GM19023 (cell line): ENCODE results near the gene FAM107A.
A peak's percentile ranks its signal among the peaks of the same experiment; 100 is the strongest.
"Not testable (repeated sequence)": the region's sequence is repeated elsewhere in the genome, so short reads cannot be mapped to it uniquely, and the experiment has no call there.

Experiments used
- ATAC-seq: cut with Tn5 transposase; IDR thresholded peaks from one replicate; pipeline ENCODE4 v1.9.1; 2021; ENCODE audit warnings: mild to moderate bottlenecking, moderate library complexity; ENCODE audit not compliant: unreplicated experiment

Gene FAM107A

DNA sequence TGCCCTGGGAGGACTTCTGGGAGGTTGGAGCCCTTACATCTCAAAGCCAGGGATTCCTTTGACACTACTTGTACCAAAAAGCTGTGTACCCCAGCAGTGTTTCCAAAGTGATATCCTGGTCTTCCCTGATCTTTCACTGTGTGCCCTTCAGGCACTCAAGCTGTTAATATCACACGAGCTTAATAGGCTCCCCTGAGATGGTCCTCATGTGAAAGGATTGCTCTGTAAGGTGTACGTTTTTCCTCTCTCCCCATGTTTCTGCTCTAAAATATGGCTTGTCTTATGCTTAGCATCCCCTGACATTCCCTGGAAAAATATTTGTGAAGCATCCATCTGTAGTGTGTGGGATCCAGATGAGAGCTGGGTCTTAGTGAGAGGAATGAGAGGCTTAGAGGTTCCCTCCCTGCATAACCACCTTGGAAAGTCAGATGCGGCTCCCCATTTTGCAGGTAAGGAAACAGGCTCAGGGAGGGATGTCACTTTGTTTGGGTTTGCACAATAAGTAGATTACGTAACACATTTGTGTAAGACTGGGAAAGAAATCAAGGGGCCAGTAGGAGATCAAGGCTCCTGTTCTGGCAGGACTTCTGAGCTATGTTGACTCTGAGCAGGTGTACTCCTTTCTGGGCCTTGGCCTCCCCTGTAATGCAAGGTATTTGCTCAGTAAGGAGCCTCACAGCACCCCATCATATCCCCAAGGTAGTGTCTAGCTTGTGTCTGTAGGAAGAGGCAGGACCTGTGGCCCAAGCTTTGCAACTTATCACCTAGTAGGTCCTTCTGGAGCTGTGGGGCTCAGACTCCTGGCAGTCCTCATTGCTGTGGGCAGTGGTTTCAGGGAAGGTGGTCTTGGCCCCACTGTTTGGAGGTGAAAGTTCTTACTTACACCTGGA, 39.5 kb downstream of the FAM107A start:
- no peak for ATAC-seq

- no peak for ATAC-seq
Measured at GRCh38 chr3:58536501-58537411, 40.4 kb downstream of the FAM107A start, which contains the start of gene ACOX2. TSS of gene ACOX2 (minus strand) at chr3:58537190. CDS start at chr3:58535106, 2,084 bp downstream.

DNA sequence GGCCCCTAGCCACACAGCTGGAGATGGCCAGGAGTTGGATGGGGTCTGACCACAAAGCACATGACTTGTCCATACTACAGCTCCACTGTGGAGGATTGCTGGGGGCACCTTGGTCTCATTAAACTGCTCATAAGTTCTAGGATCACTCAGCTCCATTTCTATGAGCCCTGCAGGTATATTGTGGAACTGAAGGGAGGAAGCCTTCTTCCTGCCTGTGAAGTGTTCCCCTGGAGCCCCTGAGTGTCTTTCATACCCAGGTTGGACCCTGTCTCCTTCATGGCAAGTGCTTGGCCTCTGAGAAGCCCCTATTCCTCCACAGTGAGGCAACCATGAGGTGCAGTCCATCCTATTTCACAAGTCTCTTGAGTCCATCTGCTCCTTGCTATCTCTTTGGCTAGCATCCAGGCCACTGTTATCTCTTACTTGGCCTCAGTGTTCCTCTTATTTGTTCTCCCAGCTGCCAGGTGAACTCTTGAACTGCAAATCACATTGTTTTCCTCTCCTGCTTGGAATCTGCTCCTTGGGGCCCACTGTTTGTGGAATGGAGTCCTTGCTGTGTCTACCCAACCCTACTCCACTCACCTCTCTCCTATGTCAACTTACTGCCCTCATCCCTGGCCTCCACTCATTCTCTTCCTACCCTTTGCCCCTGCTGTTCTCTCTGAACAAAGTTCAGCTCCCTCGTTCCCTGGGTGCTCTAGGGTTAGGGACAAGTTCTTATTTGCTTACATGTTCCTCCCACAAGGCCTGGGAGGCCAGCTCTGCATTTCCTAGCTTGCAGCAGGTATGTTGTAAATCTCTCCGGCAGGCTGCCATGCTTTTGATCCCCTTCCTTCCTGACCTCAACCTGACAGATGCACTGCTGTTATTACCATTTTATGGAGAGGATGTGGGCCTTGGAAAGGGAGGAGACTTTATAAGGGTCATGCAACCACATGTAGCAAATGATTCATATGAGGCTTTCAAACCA, 41.4 kb downstream of the FAM107A start:
- ATAC-seq: no peak

DNA sequence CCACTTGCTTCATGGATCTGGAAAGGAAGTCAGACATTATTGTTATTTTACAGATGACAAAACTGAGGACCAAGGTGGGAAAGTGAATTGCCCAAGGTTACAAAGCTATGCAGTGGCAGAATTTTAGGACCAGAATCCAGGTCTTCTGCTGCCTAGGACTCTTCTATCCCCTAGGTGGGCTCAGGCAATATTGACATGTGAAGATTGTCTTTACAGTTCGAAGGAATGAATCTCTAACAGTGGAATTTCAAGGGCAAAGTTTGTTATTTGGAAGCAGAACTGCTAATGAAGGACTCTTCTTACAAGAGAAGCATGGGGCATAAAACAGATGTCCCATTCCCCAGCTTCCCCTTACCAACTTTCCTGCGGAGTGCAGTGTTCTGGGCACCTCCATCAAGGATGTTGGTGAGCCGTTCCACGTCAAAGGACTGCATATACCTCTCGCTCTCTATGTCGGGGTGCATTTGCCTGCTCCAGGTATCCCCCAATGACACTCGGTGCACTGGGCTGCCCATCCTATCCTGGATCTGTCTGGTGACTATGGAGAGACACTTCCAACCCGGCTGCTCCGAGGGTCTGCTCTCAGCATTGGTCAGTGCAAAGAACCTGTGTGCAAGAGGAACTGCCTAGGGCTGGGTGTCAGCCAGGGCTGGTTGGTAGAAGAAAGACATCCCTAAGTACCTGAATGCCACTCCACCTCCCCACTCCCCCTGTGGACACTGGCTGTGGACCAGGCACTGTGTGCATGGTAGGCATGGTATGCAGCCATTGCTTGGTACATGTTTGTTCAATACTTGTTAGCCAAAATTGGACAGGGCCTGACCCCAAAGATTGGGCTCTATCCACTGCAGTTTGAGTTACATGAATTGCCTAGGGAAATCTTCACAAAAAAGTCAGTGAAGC, 42.3 kb downstream of the FAM107A start:
- ATAC-seq: no peak

DNA sequence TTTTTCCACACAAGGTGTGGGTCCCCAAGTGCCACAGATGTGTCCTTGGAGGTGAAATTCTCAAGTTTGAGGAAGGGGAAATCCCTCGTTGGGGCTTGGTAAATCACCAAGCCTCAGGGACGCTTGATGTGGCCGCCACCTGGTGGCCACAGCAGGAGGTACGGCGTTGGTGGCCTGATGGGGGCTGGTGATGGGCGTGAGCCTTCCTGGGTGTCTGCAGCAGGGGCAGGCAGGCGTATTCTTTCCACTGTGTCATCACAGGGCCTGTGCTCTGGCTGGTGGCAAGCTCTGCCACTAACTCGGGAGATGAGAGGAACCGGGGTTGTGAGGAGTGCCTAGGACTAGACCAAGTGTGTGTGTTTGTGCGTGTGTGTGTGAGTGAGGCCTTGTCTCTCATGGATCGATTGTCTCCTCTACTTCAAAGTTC, 44.4 kb downstream of the FAM107A start:
- ATAC-seq: peak; percentile 92

- ATAC-seq: no peak
Measured at GRCh38 chr3:58531956-58532355, 45.2 kb downstream of the FAM107A start.

- ATAC-seq: no peak
Measured at GRCh38 chr3:58531555-58531954, 45.6 kb downstream of the FAM107A start.

DNA sequence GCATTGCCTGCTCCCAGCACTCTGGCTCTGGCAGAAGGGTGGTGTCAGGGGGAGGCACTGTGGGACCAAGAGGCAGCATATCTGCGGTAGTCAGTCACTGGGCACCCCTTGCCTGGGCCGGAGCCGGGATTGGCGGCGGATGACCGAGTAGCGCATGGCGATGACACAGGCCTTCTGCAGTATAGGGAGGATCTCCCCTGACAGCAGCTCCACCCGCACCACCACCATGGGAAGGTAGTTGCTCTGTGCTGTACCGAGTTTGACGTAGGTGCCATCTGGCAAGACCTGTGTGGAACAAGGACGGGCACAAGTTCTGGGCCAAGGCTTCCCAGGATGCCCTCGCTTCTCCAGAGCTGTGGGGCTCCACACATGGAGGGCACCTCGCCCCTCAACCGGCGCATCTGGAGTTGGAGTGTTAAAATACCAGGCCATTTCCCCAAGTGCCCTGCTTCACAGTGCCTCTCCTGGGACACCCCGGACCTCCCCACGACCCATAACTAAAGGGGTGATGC, 46.8 kb downstream of the FAM107A start:
- ATAC-seq: no peak

DNA sequence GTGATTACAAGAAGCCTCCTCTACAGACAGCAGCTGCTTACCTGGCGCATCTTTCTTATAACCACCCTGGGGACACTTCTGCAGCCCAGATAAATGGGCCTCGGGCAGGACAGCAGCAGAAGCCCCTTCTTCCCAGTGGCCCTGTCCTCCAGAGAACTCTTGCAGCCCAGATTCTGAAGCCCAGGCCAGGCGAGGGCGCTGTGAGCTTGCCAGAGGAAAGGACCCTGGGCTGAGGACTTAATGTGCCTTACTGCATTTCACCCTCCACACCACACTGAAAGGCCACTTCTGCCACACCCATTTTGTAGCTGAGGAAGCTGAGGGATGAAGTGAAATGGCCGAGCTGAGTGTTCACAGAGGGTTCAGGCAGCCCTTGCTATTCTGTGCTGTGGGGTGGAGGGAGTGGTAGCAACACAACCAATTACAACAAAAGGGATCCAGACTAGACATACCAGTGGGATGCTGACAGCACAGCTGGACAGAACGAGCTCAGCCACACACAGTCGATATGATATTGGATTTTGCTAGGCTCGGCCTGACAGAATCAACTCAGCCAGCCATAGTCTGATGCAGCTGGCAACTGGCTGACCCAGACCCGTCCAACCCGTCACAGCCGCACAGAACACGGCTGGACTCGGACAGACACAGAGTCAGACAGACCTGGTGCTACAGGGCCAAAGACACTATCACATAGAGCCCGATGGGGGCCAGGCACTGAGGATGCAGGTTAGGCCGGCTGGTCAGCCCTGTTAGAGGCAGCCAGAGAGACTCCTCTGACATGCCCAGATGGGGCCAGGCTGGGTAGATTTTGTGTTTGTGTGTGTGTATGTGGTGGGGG, 47.5 kb downstream of the FAM107A start:
- ATAC-seq: no peak

DNA sequence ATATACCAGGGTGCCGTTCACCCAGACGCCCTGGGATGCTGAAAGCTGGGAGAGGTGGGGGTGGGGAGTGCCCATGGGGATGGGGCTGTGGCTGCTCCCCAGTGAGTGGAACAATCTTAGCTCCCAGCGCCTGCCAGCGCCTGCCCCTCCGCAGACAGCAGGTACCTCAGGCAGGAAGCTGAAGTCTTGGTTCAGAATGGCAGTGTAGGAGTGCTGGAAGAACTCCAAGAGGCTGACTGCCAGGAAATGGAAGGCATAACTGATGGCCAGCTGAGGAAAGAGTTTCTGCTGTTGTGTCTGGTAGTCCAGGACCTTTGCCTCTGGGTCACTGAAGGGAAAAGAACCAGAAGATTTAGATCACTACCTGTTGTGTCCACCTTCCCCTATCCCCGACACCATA, 48.6 kb downstream of the FAM107A start:
- no peak for ATAC-seq

GRCh38 chr3:58527440-58527839, 49.8 kb downstream of the FAM107A start:
- not testable (repeated sequence) for ATAC-seq

DNA sequence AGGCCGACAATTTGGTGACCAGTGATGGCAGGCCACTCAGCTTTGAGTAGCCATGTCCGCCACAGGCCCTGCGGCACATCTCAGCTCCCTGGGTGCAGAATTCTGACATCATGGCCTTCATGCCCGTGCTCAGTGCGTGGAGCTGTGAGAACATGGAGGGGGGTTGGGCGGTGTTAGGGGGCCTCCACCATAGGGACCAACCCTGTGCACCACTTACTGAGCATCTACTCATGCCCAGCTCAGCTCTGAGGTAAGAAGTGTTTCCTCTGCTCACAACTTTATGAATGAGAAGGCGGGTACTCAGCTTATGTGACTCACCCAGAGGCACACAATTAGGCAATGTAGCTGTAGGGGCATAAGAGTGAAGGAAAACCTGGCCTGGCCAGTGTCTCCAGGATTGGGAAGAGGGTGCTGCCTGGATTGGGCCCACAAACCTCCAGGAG, 50.7 kb downstream of the FAM107A start:
- ATAC-seq: no peak

DNA sequence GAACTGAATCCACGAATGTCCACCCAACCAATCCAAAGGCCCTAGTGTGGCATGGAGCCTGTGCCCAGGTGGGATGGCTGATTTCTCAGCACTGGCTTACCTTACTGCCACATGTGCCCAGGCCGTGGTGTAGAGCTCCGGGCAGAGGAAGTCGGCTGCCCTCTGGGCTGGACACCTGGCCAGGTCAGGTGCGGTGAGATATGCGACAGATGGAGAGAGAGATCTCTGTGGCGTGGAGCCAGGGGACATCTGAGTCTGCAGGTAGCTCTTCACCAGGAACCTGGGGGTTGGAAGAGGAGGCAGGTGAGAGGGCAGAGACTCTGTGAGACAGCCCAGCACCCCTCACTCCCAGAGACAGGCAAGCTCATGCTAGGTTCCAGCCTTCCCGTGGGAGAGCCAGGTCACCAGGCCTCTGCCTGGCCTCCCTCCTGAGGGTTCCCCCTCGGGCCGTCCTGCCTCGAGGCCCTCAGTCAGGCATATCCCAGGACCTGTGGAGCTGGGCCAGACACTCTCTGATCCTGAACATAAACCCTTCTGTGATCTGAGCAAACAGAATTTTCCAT, 52.8 kb downstream of the FAM107A start:
- no peak for ATAC-seq

DNA sequence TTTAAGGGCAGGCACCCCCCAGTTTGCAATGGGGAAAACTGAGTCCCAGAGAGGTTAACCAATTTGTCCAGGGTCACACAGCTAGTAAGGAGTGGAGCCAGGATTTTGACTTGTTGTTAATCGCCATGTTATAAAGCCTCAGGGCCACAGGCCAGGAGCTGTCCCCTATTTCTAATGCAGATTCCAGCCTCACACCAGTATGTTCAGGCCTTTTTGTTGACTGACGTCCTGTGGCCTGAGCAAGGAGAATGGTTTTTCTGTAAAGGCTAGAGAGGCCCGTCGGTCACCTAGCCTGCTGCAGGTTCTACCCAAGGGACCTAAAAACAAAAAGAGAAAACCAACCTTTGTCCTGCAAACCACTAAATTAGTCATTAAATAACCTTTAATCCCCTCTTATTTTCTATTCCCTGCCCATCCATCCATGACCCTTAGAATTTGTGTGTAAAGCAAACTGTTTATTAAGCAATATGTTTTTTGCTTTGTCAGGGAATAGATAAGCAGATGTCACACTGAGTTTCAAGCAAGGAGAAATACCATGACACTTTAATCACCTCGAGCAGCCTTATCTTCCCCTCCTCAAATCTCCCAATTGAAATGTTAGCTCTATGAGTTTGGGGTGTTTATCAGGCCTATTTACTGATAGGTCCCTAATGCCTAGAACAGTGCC, 54.3 kb downstream of the FAM107A start:
- ATAC-seq: no peak

DNA sequence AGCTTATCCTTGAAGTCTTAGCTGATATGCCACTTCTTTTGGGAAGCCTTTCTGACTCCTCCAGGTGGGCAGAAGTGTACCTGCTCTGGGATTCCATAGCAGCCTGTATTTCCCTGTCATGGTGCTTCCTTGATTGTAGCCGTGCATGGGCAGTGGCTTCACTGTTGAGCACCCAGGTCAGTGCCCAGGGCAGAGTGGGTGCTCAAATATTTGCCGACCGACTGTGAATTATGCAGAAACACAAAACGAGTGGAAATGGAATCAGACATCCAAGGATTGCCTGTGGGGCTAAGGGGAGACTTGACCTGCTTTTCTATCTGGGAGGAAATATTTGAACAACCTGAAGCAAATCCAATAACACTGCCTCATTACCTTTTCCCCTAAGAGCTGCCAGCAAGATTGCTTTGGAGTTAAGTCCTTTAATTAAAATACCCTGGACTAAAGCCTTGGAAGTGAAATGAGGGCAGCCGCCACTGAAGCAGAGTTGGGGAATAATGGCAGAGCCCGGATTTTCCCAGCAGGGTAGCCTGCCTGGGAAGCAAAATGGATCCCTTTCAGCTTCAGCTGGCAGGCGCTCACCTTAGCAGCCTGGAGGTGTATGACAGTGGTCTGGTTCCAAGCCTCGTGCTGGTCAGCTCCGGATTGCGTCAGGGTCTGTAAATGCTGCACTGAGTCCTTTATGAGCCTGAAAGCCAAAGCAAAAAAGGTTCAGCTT, 55.1 kb downstream of the FAM107A start:
- no peak for ATAC-seq

DNA sequence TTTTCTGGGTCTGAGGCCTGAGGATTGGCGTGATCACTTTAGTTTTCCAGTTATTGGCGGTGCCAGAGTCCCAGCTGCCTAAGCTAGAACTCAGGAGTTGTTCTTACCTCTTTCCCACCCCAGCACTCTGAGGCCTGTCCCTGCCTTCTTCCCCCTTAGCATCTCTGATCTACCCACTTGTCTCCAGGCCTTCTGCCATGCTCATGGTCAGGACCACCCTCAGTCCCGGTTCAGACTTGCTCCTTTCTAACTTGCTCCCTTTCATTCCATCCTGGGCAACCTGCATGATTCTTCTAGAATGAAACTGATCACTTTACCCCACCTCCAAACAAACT, 55.9 kb downstream of the FAM107A start:
- ATAC-seq: no peak
